AG09309 (cell line): ENCODE results near the gene PLBD1.

Experiments used
- DNase-seq: peaks from one replicate; pipeline ENCODE4 v3.0.0-alpha.2; 2010; ENCODE audit warnings: low read depth
- H3K4me3 ChIP-seq: 2 replicates; pipeline ENCODE4 v1.5.1; 2011; ENCODE audit warnings: mild to moderate bottlenecking, low read depth, low read length, moderate library complexity; ENCODE audit not compliant: control insufficient read depth
- CTCF ChIP-seq: IDR thresholded peaks from 2 replicates; pipeline ENCODE4 v1.5.1; 2011; ENCODE audit warnings: mild to moderate bottlenecking, low read depth, low read length, inconsistent platforms; ENCODE audit not compliant: insufficient read depth, control insufficient read depth; ENCODE audit errors: missing control alignments

The PLBD1 gene

GRCh38 chr12:14545144-14546124 lies 22.2 kb downstream of the PLBD1 start:
- no peak overlapping the region for H3K4me3 ChIP-seq
- no peak for DNase-seq
- no peak for TF ChIP-seq CTCF

GRCh38 chr12:14540801-14541462 lies 26.8 kb downstream of the PLBD1 start:
- H3K4me3 ChIP-seq, result no peak overlapping the region
- no peak for DNase-seq
- TF ChIP-seq CTCF, result no peak

- H3K4me3 ChIP-seq, result no peak overlapping the region
- DNase-seq, result no peak
- TF ChIP-seq CTCF, result no peak
Measured at GRCh38 chr12:14537088-14537487, 30.6 kb downstream of the PLBD1 start.

GRCh38 chr12:14532152-14532551 lies 35.5 kb downstream of the PLBD1 start:
- no peak for DNase-seq
- H3K4me3 ChIP-seq, result no peak overlapping the region
- TF ChIP-seq CTCF, result no peak

- TF ChIP-seq CTCF, result no peak
- DNase-seq, result no peak
- H3K4me3 ChIP-seq, result no peak overlapping the region
Measured at GRCh38 chr12:14525964-14526363, 41.7 kb downstream of the PLBD1 start.

- DNase-seq, result no peak
Measured at GRCh38 chr12:14521822-14522221, 45.9 kb downstream of the PLBD1 start.

More at GRCh38 chr12:14521822-14522221, 45.9 kb downstream of the PLBD1 start:
- no peak overlapping the region for H3K4me3 ChIP-seq
- no peak for TF ChIP-seq CTCF
